Upper lobe of left lung (tissue), 6 donors: Measurements from ENCODE around the gene DLGAP1. TPM values are rescaled to one million over a fixed set of nuclear protein-coding genes. Genes with fewer than 3 reads are reported as not detected.

Source experiments
- ATAC-seq, 2 donors: fragments of 200-7000 bp; cut with Tn5 transposase; one replicate each; pipeline ENCODE4 v1.9.1; 2022; ENCODE audit warnings: mild to moderate bottlenecking in 2 of 2, moderate library complexity in 2 of 2; ENCODE audit not compliant: low FRiP score in 2 of 2
- DNase-seq, 2 donors: peaks; one replicate each; pipeline ENCODE4 v3.0.0-alpha.2; 2019 to 2020
- H3K27ac ChIP-seq, 4 donors: fragments of 200-600 bp; sonication (generic); one replicate each; pipeline ENCODE4 v1.5.1; 2016 to 2019
- H3K27me3 ChIP-seq, 4 donors: fragments of 200-600 bp; sonication (generic); one replicate each; pipeline ENCODE4 v1.5.1; 2017 to 2019
- H3K36me3 ChIP-seq, 4 donors: fragments of 200-600 bp; sonication (generic); one replicate each; pipeline ENCODE4 v1.5.1; 2016 to 2019
- H3K4me1 ChIP-seq, 4 donors: fragments of 200-600 bp; sonication (generic); one replicate each; pipeline ENCODE4 v1.5.1; 2018 to 2019
- H3K4me3 ChIP-seq, 4 donors: fragments of 200-600 bp; sonication (generic); one replicate each; pipeline ENCODE4 v1.5.1; 2017 to 2019; ENCODE audit warnings: mild to moderate bottlenecking in 2 of 4, moderate library complexity in 1 of 4
- H3K9me3 ChIP-seq, 4 donors: fragments of 200-600 bp; sonication (generic); one replicate each; pipeline ENCODE4 v1.5.1; 2018 to 2019
- CTCF ChIP-seq, 6 experiments: fragments of 450-650 bp in 4 of 6; fragments of 200-600 bp in 2 of 6; sonication (generic) in 2 of 6; IDR thresholded peaks; one replicate each; pipeline ENCODE4 v1.5.1; 2016 to 2019; ENCODE audit warnings: antibody characterized with exemption in 6 of 6
- EP300 ChIP-seq, 4 donors: sonication (generic); formaldehyde crosslinking; IDR thresholded peaks; one replicate each; pipeline ENCODE4 v1.5.1; 2017; ENCODE audit warnings: antibody characterized with exemption in 4 of 4, control low read depth in 2 of 4
- POLR2A ChIP-seq, 4 donors: fragments of 450-650 bp; IDR thresholded peaks; one replicate each; pipeline ENCODE4 v1.5.1; 2016 to 2017; ENCODE audit warnings: antibody characterized with exemption in 4 of 4, mild to moderate bottlenecking in 2 of 4
- POLR2AphosphoS5 ChIP-seq, 2 donors: sonication (generic); formaldehyde crosslinking; IDR thresholded peaks; one replicate each; pipeline ENCODE4 v1.5.1; 2017; ENCODE audit warnings: antibody characterized with exemption in 2 of 2
- WGBS, 2 donors: methylation state at CpG; one replicate each; pipeline ENCODE4 v1.1.5; 2017 to 2018; 5-methylcytosine and 5-hydroxymethylcytosine counted together
- total RNA-seq, 6 donors: library from RNA; depleted of rRNA in 4 of 6; stranded (reverse); fragments of >200 nt in 4 of 6; gene quantifications; one replicate each; pipeline versions ENCODE4 v1.1.0 to v1.2.1, GENCODE V29; 2016 to 2021
- donor health status: DM: no; HTN: no; CAD: no; lungs with moderate emphysema.
- donor health status: DM: no; HTN: yes; CAD: no; lungs with severe emphysema.

Gene DLGAP1
- total RNA-seq, 6 donors from 2014 or later, result 2.1 to 4.6 (median 3.6) TPM

GRCh38 chr18:3873211-3873610 is 581.9 kb downstream of the DLGAP1 start:
- no peak for DNase-seq
- Histone ChIP-seq H3K4me1 (peaks cover 4 to 11% (median 4%) of the 10 kb centered on the region in 4 donors), H3K9me3 (no peaks in the 10 kb centered on the region), H3K27me3 (no peaks in the 10 kb centered on the region), H3K27ac (no peak overlapping the region), H3K4me3 (no peak overlapping the region), H3K36me3 (no peaks in the 10 kb centered on the region)
- ATAC-seq, result no peak
- TF ChIP-seq POLR2A (IDR thresholded peaks at IDR 0.05), result no peak
- TF ChIP-seq CTCF (IDR thresholded peaks at IDR 0.05), result no peak
- TF ChIP-seq EP300 (IDR thresholded peaks at IDR 0.05), result no peak
- TF ChIP-seq POLR2AphosphoS5 (IDR thresholded peaks at IDR 0.05), result no peak

DNA sequence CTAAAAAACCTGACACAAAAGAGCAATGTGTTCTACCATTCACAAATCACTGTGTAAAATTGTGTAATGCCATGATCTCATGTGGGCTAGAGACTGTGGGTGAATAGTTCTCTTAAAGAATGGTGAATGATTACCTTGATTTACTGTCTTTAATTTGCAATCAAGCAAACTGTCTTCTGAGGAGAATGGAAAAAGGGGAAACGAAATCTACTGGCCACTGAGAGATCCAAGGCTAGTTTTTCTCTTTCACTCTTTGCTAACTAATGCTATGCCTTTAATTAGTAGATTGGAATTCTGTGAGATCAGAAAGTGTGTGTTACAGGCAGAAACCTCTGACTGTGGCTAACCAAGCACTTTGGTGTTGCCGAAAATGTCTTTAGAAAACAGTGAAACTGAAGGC is 582.5 kb downstream of the DLGAP1 start:
- Histone ChIP-seq H3K4me1 (peaks cover 4 to 6% (median 4%) of the 10 kb centered on the region in 4 donors), H3K36me3 (no peaks in the 10 kb centered on the region), H3K4me3 (no peak overlapping the region), H3K27me3 (no peaks in the 10 kb centered on the region), H3K9me3 (no peaks in the 10 kb centered on the region), H3K27ac (no peak overlapping the region)
- WGBS, 2 donors, result 79 to 84% methylated on average over 2 of the region's 2 CpGs
- TF ChIP-seq POLR2AphosphoS5 (IDR thresholded peaks at IDR 0.05) (no peak), POLR2A (IDR thresholded peaks at IDR 0.05) (no peak), CTCF (IDR thresholded peaks at IDR 0.05) (no peak), EP300 (IDR thresholded peaks at IDR 0.05) (no peak)
- ATAC-seq, result no peak
- DNase-seq, result no peak

GRCh38 chr18:3871687-3872086 is 583.4 kb downstream of the DLGAP1 start:
- no peak overlapping the region for H3K4me3 ChIP-seq
- H3K36me3 ChIP-seq, result no peaks in the 10 kb centered on the region
- H3K4me1 ChIP-seq, result peaks cover 0 to 4% (median 4%) of the 10 kb centered on the region in 4 donors
- no peaks in the 10 kb centered on the region for H3K9me3 ChIP-seq
- TF ChIP-seq POLR2AphosphoS5 (IDR thresholded peaks at IDR 0.05), result no peak
- no peak for TF ChIP-seq EP300 (IDR thresholded peaks at IDR 0.05)
- no peak for TF ChIP-seq CTCF (IDR thresholded peaks at IDR 0.05)
- TF ChIP-seq POLR2A (IDR thresholded peaks at IDR 0.05), result no peak
- DNase-seq (no peak), ATAC-seq (no peak)
- no peaks in the 10 kb centered on the region for H3K27me3 ChIP-seq
- H3K27ac ChIP-seq, result no peak overlapping the region
- WGBS, 2 donors, result 89 to 94% methylated on average over 2 of the region's 2 CpGs

DNA sequence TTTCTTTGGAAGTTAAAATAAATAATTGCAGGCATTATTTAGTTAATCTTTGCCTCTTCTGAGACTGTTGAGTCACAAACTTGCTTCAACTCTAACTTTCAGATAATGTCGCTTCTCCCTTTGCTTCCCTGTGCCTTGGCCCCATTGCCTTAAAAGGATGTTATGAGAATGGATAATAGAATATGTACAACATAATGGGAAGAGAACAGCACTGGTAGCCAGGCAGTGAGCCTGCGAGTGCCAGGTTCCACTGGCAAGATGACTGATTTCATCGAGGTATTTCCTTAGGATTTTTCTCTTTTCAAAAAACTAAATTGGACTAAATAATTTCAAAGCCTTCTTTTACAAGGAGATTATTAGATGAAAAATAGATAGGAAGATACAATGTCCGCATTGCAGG is 584.2 kb downstream of the DLGAP1 start:
- no peak overlapping the region for H3K27ac ChIP-seq
- DNase-seq (no peak), ATAC-seq (no peak)
- peaks cover 0 to 4% (median 3%) of the 10 kb centered on the region in 4 donors for H3K4me1 ChIP-seq
- TF ChIP-seq POLR2A (IDR thresholded peaks at IDR 0.05) (no peak), POLR2AphosphoS5 (IDR thresholded peaks at IDR 0.05) (no peak), CTCF (IDR thresholded peaks at IDR 0.05) (no peak), EP300 (IDR thresholded peaks at IDR 0.05) (no peak)
- H3K36me3 ChIP-seq, result no peaks in the 10 kb centered on the region
- H3K27me3 ChIP-seq, result no peaks in the 10 kb centered on the region
- no peak overlapping the region for H3K4me3 ChIP-seq
- no peaks in the 10 kb centered on the region for H3K9me3 ChIP-seq
- WGBS, 2 donors, result 90 to 93% methylated on average over 4 of the region's 4 CpGs

DNA sequence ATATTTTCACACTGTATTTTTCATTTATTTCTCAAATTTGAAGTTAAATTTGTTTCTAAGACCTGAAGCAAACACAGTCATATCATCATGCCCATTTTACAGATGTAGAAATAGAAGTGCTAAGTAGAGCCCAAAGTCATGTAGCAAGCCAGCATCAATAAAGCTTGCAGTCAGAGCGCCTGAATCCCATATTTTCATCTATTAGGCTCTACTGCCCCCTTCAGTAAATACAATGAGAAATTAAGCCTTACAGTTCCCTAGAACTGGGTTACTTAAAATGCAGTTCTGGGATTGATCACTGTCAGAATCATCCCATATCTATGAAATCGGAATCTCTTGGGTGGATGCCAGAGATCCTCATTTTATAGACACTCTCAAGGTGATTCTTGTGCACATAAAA is 585.3 kb downstream of the DLGAP1 start:
- H3K4me1 ChIP-seq, result peaks cover 0 to 4% (median 2%) of the 10 kb centered on the region in 4 donors
- no peak for DNase-seq
- H3K27me3 ChIP-seq, result no peaks in the 10 kb centered on the region
- H3K36me3 ChIP-seq, result no peaks in the 10 kb centered on the region
- no peak overlapping the region for H3K27ac ChIP-seq
- ATAC-seq, result peak; percentile 53 to 83
- no peaks in the 10 kb centered on the region for H3K9me3 ChIP-seq
- peak in 4 of 6 experiments; percentile 24 to 69 (median 62) for TF ChIP-seq CTCF (IDR thresholded peaks at IDR 0.05)
- no peak for TF ChIP-seq POLR2A (IDR thresholded peaks at IDR 0.05)
- TF ChIP-seq POLR2AphosphoS5 (IDR thresholded peaks at IDR 0.05), result no peak
- no peak overlapping the region for H3K4me3 ChIP-seq
- 21 to 22% methylated on average over 2 of the region's 2 CpGs for WGBS, 2 donors
